ENCODE measurements around the gene HLA-DMA.

HLA-DMA gene

GRCh38 chr6:32941214-32941768 is 11.6 kb downstream of the HLA-DMA start:
- H3K4me3 ChIP-seq (ENCODE audit: low read length), result no peak overlapping the region
- no peaks in the 10 kb centered on the region for H3K27me3 ChIP-seq (ENCODE audit: control insufficient read depth, insufficient read depth, low read length)
- no CpG with 5 or more reads among the region's 7 CpGs for WGBS (ENCODE audit: insufficient coverage, insufficient read length)
- no peak for DNase-seq (ENCODE audit: low read depth, low spot score)
- no peaks in the 10 kb centered on the region for H3K4me1 ChIP-seq (ENCODE audit: control insufficient read depth, insufficient read depth, low read length)
- no peaks in the 10 kb centered on the region for H3K36me3 ChIP-seq (ENCODE audit: control insufficient read depth, insufficient read depth, low read length)
- H3K27ac ChIP-seq (ENCODE audit: low read length), result no peak overlapping the region
- H3K9me3 ChIP-seq (ENCODE audit: control insufficient read depth, insufficient read depth, low read length), result no peaks in the 10 kb centered on the region

- WGBS (ENCODE audit: insufficient coverage, insufficient read length), result no CpG with 5 or more reads among the region's 9 CpGs
- H3K9me3 ChIP-seq (ENCODE audit: control insufficient read depth, insufficient read depth, low read length), result no peaks in the 10 kb centered on the region
- H3K27me3 ChIP-seq (ENCODE audit: control insufficient read depth, insufficient read depth, low read length), result no peaks in the 10 kb centered on the region
- no peak within 1 kb of the TSS; the same call in 1 of the 2 replicates for H3K4me3 ChIP-seq (ENCODE audit: low read length)
- DNase-seq (ENCODE audit: low read depth, low spot score), result peak; percentile 47
- no peaks in the 10 kb centered on the region for H3K4me1 ChIP-seq (ENCODE audit: control insufficient read depth, insufficient read depth, low read length)
- no peak within 1 kb of the TSS for H3K27ac ChIP-seq (ENCODE audit: low read length)
- H3K36me3 ChIP-seq (ENCODE audit: control insufficient read depth, insufficient read depth, low read length), result no peaks in the 10 kb centered on the region
Measured at GRCh38 chr6:32940656-32941213, 12.2 kb downstream of the HLA-DMA start, which contains the start of gene HLA-DMB. Gene HLA-DMB (minus strand): TSS chr6:32941028. CDS start chr6:32940807, 221 bp downstream.

- H3K4me1 ChIP-seq (ENCODE audit: control insufficient read depth, insufficient read depth, low read length), result no peaks in the 10 kb centered on the region
- H3K27me3 ChIP-seq (ENCODE audit: control insufficient read depth, insufficient read depth, low read length), result no peaks in the 10 kb centered on the region
- H3K9me3 ChIP-seq (ENCODE audit: control insufficient read depth, insufficient read depth, low read length), result no peaks in the 10 kb centered on the region
- no peak overlapping the region for H3K27ac ChIP-seq (ENCODE audit: low read length)
- H3K36me3 ChIP-seq (ENCODE audit: control insufficient read depth, insufficient read depth, low read length), result no peaks in the 10 kb centered on the region
- no peak overlapping the region for H3K4me3 ChIP-seq (ENCODE audit: low read length)
- WGBS (ENCODE audit: insufficient coverage, insufficient read length), result no CpG with 5 or more reads among the region's 7 CpGs
- DNase-seq (ENCODE audit: low read depth, low spot score), result no peak
Measured at GRCh38 chr6:32938494-32938893, 14.4 kb downstream of the HLA-DMA start.

GRCh38 chr6:32937230-32937633 is 15.7 kb downstream of the HLA-DMA start:
- H3K4me1 ChIP-seq (ENCODE audit: control insufficient read depth, insufficient read depth, low read length), result no peaks in the 10 kb centered on the region
- no peaks in the 10 kb centered on the region for H3K9me3 ChIP-seq (ENCODE audit: control insufficient read depth, insufficient read depth, low read length)
- no peak overlapping the region for H3K4me3 ChIP-seq (ENCODE audit: low read length)
- no peaks in the 10 kb centered on the region for H3K36me3 ChIP-seq (ENCODE audit: control insufficient read depth, insufficient read depth, low read length)
- WGBS (ENCODE audit: insufficient coverage, insufficient read length), result no CpG with 5 or more reads among the region's 8 CpGs
- H3K27ac ChIP-seq (ENCODE audit: low read length), result no peak overlapping the region
- no peak for DNase-seq (ENCODE audit: low read depth, low spot score)
- H3K27me3 ChIP-seq (ENCODE audit: control insufficient read depth, insufficient read depth, low read length), result no peaks in the 10 kb centered on the region

- Histone ChIP-seq H3K36me3 (ENCODE audit: control insufficient read depth, insufficient read depth, low read length) (no peaks in the 10 kb centered on the region), H3K4me3 (ENCODE audit: low read length) (no peak overlapping the region), H3K4me1 (ENCODE audit: control insufficient read depth, insufficient read depth, low read length) (no peaks in the 10 kb centered on the region), H3K27me3 (ENCODE audit: control insufficient read depth, insufficient read depth, low read length) (no peaks in the 10 kb centered on the region), H3K27ac (ENCODE audit: low read length) (no peak overlapping the region), H3K9me3 (ENCODE audit: control insufficient read depth, insufficient read depth, low read length) (no peaks in the 10 kb centered on the region)
- no CpG with 5 or more reads among the region's 12 CpGs for WGBS (ENCODE audit: insufficient coverage, insufficient read length)
- DNase-seq (ENCODE audit: low read depth, low spot score), result no peak
Measured at GRCh38 chr6:32936239-32937152, 16.4 kb downstream of the HLA-DMA start.

GRCh38 chr6:32935551-32936238 is 17.2 kb downstream of the HLA-DMA start:
- H3K4me3 ChIP-seq (ENCODE audit: low read length), result no peak overlapping the region
- H3K9me3 ChIP-seq (ENCODE audit: control insufficient read depth, insufficient read depth, low read length), result no peaks in the 10 kb centered on the region
- no CpG with 5 or more reads among the region's 4 CpGs for WGBS (ENCODE audit: insufficient coverage, insufficient read length)
- no peak overlapping the region for H3K27ac ChIP-seq (ENCODE audit: low read length)
- no peaks in the 10 kb centered on the region for H3K27me3 ChIP-seq (ENCODE audit: control insufficient read depth, insufficient read depth, low read length)
- no peaks in the 10 kb centered on the region for H3K4me1 ChIP-seq (ENCODE audit: control insufficient read depth, insufficient read depth, low read length)
- no peaks in the 10 kb centered on the region for H3K36me3 ChIP-seq (ENCODE audit: control insufficient read depth, insufficient read depth, low read length)
- DNase-seq (ENCODE audit: low read depth, low spot score), result no peak

GRCh38 chr6:32933661-32934085 is 19.2 kb downstream of the HLA-DMA start:
- no CpG with 5 or more reads among the region's 3 CpGs for WGBS (ENCODE audit: insufficient coverage, insufficient read length)
- H3K27ac ChIP-seq (ENCODE audit: low read length), result no peak overlapping the region
- no peaks in the 10 kb centered on the region for H3K36me3 ChIP-seq (ENCODE audit: control insufficient read depth, insufficient read depth, low read length)
- no peak overlapping the region for H3K4me3 ChIP-seq (ENCODE audit: low read length)
- H3K27me3 ChIP-seq (ENCODE audit: control insufficient read depth, insufficient read depth, low read length), result no peaks in the 10 kb centered on the region
- no peaks in the 10 kb centered on the region for H3K4me1 ChIP-seq (ENCODE audit: control insufficient read depth, insufficient read depth, low read length)
- peak; percentile 50 for DNase-seq (ENCODE audit: low read depth, low spot score)
- no peaks in the 10 kb centered on the region for H3K9me3 ChIP-seq (ENCODE audit: control insufficient read depth, insufficient read depth, low read length)

GRCh38 chr6:32932132-32932868 is 20.6 kb downstream of the HLA-DMA start:
- no peak overlapping the region for H3K4me3 ChIP-seq (ENCODE audit: low read length)
- no peak for DNase-seq (ENCODE audit: low read depth, low spot score)
- no peaks in the 10 kb centered on the region for H3K4me1 ChIP-seq (ENCODE audit: control insufficient read depth, insufficient read depth, low read length)
- WGBS (ENCODE audit: insufficient coverage, insufficient read length), result no CpG with 5 or more reads among the region's 7 CpGs
- no peak overlapping the region for H3K27ac ChIP-seq (ENCODE audit: low read length)
- H3K27me3 ChIP-seq (ENCODE audit: control insufficient read depth, insufficient read depth, low read length), result no peaks in the 10 kb centered on the region
- H3K36me3 ChIP-seq (ENCODE audit: control insufficient read depth, insufficient read depth, low read length), result no peaks in the 10 kb centered on the region
- no peaks in the 10 kb centered on the region for H3K9me3 ChIP-seq (ENCODE audit: control insufficient read depth, insufficient read depth, low read length)

- Histone ChIP-seq H3K36me3 (ENCODE audit: control insufficient read depth, insufficient read depth, low read length) (no peaks in the 10 kb centered on the region), H3K27ac (ENCODE audit: low read length) (no peak overlapping the region), H3K4me3 (ENCODE audit: low read length) (no peak overlapping the region), H3K4me1 (ENCODE audit: control insufficient read depth, insufficient read depth, low read length) (no peaks in the 10 kb centered on the region), H3K27me3 (ENCODE audit: control insufficient read depth, insufficient read depth, low read length) (no peaks in the 10 kb centered on the region), H3K9me3 (ENCODE audit: control insufficient read depth, insufficient read depth, low read length) (no peaks in the 10 kb centered on the region)
- no CpG with 5 or more reads among the region's 1 CpG for WGBS (ENCODE audit: insufficient coverage, insufficient read length)
- no peak for DNase-seq (ENCODE audit: low read depth, low spot score)
Measured at GRCh38 chr6:32931211-32931610, 21.7 kb downstream of the HLA-DMA start.

- H3K27me3 ChIP-seq (ENCODE audit: control insufficient read depth, insufficient read depth, low read length), result no peaks in the 10 kb centered on the region
- H3K9me3 ChIP-seq (ENCODE audit: control insufficient read depth, insufficient read depth, low read length), result no peaks in the 10 kb centered on the region
- WGBS (ENCODE audit: insufficient coverage, insufficient read length), result no CpG with 5 or more reads among the region's 2 CpGs
- no peak overlapping the region for H3K27ac ChIP-seq (ENCODE audit: low read length)
- H3K4me1 ChIP-seq (ENCODE audit: control insufficient read depth, insufficient read depth, low read length), result no peaks in the 10 kb centered on the region
- H3K4me3 ChIP-seq (ENCODE audit: low read length), result no peak overlapping the region
- no peaks in the 10 kb centered on the region for H3K36me3 ChIP-seq (ENCODE audit: control insufficient read depth, insufficient read depth, low read length)
- no peak for DNase-seq (ENCODE audit: low read depth, low spot score)
Measured at GRCh38 chr6:32922083-32922482, 30.8 kb downstream of the HLA-DMA start.

Data from iPS DF 6.9 (cell line).